Brain microvascular endothelial cell (primary cell): ENCODE measurements around the gene VASN.
A peak's percentile ranks its signal among the peaks of the same experiment; 100 is the strongest.

Experiments
- DNase-seq: peaks from one replicate; pipeline ENCODE4 v3.0.0-alpha.2; 2020
- H3K27ac ChIP-seq: fragments of 250-450 bp; sonication (Bioruptor Pico); 2 replicates; pipeline ENCODE4 v1.5.1; 2020; ENCODE audit warnings: mild to moderate bottlenecking, moderate library complexity
- H3K27me3 ChIP-seq: fragments of 250-450 bp; sonication (Bioruptor Pico); replicated peaks from 2 replicates; pipeline ENCODE4 v1.5.1; 2020; ENCODE audit warnings: mild to moderate bottlenecking
- H3K36me3 ChIP-seq: fragments of 250-450 bp; sonication (Bioruptor Pico); replicated peaks from 2 replicates; pipeline ENCODE4 v1.5.1; 2020; ENCODE audit warnings: mild to moderate bottlenecking
- H3K4me3 ChIP-seq: 2 replicates; pipeline ENCODE4 v1.5.1; 2011; ENCODE audit warnings: low read depth, mild to moderate bottlenecking, control low read depth, low read length, moderate library complexity
- CTCF ChIP-seq: IDR thresholded peaks from 2 replicates; pipeline ENCODE4 v1.5.1; 2011; ENCODE audit warnings: low read depth, mild to moderate bottlenecking, moderate library complexity, low read length, control low read depth, inconsistent platforms; ENCODE audit errors: missing control alignments
- in situ Hi-C: cut with HindIII; loops from 2 replicates; pipeline ENCODE4 v1.10.0; 2017; ENCODE audit warnings: low sequenced_read_pairs, low pct_ligation_motif_present

Gene VASN

GRCh38 chr16:4351880-4352279, 19.8 kb upstream of the VASN start:
- TF ChIP-seq CTCF = no peak
- H3K4me3 ChIP-seq = no peak overlapping the region

GRCh38 chr16:4352843-4353242, 18.8 kb upstream of the VASN start:
- Histone ChIP-seq H3K27ac (no peak overlapping the region), H3K36me3 (no peaks in the 10 kb centered on the region), H3K4me3 (no peak overlapping the region), H3K27me3 (no peaks in the 10 kb centered on the region)
- in situ Hi-C loops = no loop called here
- no peak for TF ChIP-seq CTCF
- DNase-seq = no peak

More at GRCh38 chr16:4351880-4352279, 19.8 kb upstream of the VASN start:
- Histone ChIP-seq H3K36me3 (no peaks in the 10 kb centered on the region), H3K27ac (peak overlapping the region; percentile 64), H3K27me3 (no peaks in the 10 kb centered on the region)
- peak; percentile 62 for DNase-seq
- in situ Hi-C loops = no loop called here

GRCh38 chr16:4353675-4354074, 18.0 kb upstream of the VASN start:
- no peak for TF ChIP-seq CTCF
- in situ Hi-C loops = no loop called here
- no peaks in the 10 kb centered on the region for H3K36me3 ChIP-seq

GRCh38 chr16:4354512-4355409, 16.9 kb upstream of the VASN start:
- in situ Hi-C loops = no loop called here
- TF ChIP-seq CTCF = no peak
- Histone ChIP-seq H3K27me3 (no peaks in the 10 kb centered on the region), H3K4me3 (no peak overlapping the region), H3K27ac (no peak overlapping the region), H3K36me3 (no peaks in the 10 kb centered on the region)
- no peak for DNase-seq

More at GRCh38 chr16:4353675-4354074, 18.0 kb upstream of the VASN start:
- DNase-seq = no peak
- Histone ChIP-seq H3K27me3 (no peaks in the 10 kb centered on the region), H3K4me3 (no peak overlapping the region), H3K27ac (no peak overlapping the region)

GRCh38 chr16:4356820-4357219, 14.8 kb upstream of the VASN start:
- H3K36me3 ChIP-seq = no peaks in the 10 kb centered on the region
- in situ Hi-C loops = no loop called here

More at GRCh38 chr16:4356820-4357219, 14.8 kb upstream of the VASN start:
- no peak overlapping the region for H3K27ac ChIP-seq
- no peak for TF ChIP-seq CTCF
- no peak for DNase-seq
- no peaks in the 10 kb centered on the region for H3K27me3 ChIP-seq
- H3K4me3 ChIP-seq = no peak overlapping the region
